Stimulated activated CD4-positive, alpha-beta T cell treated with anti-CD3 and anti-CD28 coated beads, Interleukin-1b, Interleukin-23, amount 100 ng/mL, for 24 hours (primary cell): ENCODE measurements around the gene PLK2.

Experiments
- DNase-seq, 4 experiments: peaks; one replicate each; pipeline ENCODE4 v3.0.0-alpha.2; 2020; ENCODE audit warnings: low read depth in 4 of 4, low spot score in 1 of 4

PLK2 gene

GRCh38 chr5:58481066-58481676 is 21.3 kb upstream of the PLK2 start:
- DNase-seq = no peak

- no peak for DNase-seq
Observed at GRCh38 chr5:58477760-58478376, 18.0 kb upstream of the PLK2 start.

GRCh38 chr5:58475404-58475803 is 15.5 kb upstream of the PLK2 start:
- no peak for DNase-seq

GRCh38 chr5:58469896-58470295 is 10.0 kb upstream of the PLK2 start:
- no peak for DNase-seq

- DNase-seq = no peak
Observed at GRCh38 chr5:58466939-58467338, 7.1 kb upstream of the PLK2 start.

GRCh38 chr5:58462623-58463230 is 2.8 kb upstream of the PLK2 start:
- DNase-seq = no peak

GRCh38 chr5:58462154-58462553 is 2.3 kb upstream of the PLK2 start:
- no peak for DNase-seq

- DNase-seq = peak; percentile 81 to 94 (median 84)
Observed at GRCh38 chr5:58460732-58461286, 923 bp upstream of the PLK2 start.

GRCh38 chr5:58459146-58460001 is 512 bp downstream of the PLK2 start:
- DNase-seq = no peak

GRCh38 chr5:58458743-58459145 is 1.1 kb downstream of the PLK2 start:
- no peak for DNase-seq

- DNase-seq = no peak
Observed at GRCh38 chr5:58458141-58458742, 1.6 kb downstream of the PLK2 start.

- no peak for DNase-seq
Observed at GRCh38 chr5:58457050-58457449, 2.8 kb downstream of the PLK2 start.

GRCh38 chr5:58456486-58456885 is 3.4 kb downstream of the PLK2 start:
- DNase-seq = no peak

GRCh38 chr5:58456026-58456425 is 3.9 kb downstream of the PLK2 start:
- DNase-seq = no peak

- no peak for DNase-seq
Observed at GRCh38 chr5:58455480-58455879, 4.4 kb downstream of the PLK2 start.

GRCh38 chr5:58455066-58455465 is 4.8 kb downstream of the PLK2 start:
- no peak for DNase-seq

GRCh38 chr5:58454025-58454424 is 5.9 kb downstream of the PLK2 start:
- DNase-seq = no peak

- DNase-seq = no peak
Observed at GRCh38 chr5:58453306-58453705, 6.6 kb downstream of the PLK2 start.

GRCh38 chr5:58452566-58453258 is 7.2 kb downstream of the PLK2 start:
- no peak for DNase-seq

GRCh38 chr5:58451732-58452565 is 7.9 kb downstream of the PLK2 start:
- DNase-seq = no peak
